Neuronal stem cell (in vitro differentiated cells): ENCODE measurements around the gene MMP17.
A peak's percentile ranks its signal among the peaks of the same experiment; 100 is the strongest.

ENCODE experiments used
- DNase-seq: peaks from one replicate; pipeline ENCODE4 v3.0.0-alpha.2; 2013; ENCODE audit warnings: low spot score
- H2AFZ ChIP-seq: one replicate; pipeline ENCODE4 v1.6.1; 2013; ENCODE audit warnings: mild to moderate bottlenecking, low read length, inconsistent platforms
- H2AK5ac ChIP-seq: 2 replicates; pipeline ENCODE4 v1.6.1; 2013; ENCODE audit warnings: low read depth, mild to moderate bottlenecking, inconsistent platforms, low read length, moderate library complexity, mixed read lengths
- H2BK120ac ChIP-seq: 2 replicates; pipeline ENCODE4 v1.6.1; 2013; ENCODE audit warnings: low read depth, mild to moderate bottlenecking, inconsistent platforms, low read length, moderate library complexity, mixed read lengths
- H2BK12ac ChIP-seq: one replicate; pipeline ENCODE4 v1.6.1; 2013; ENCODE audit warnings: low read length, inconsistent platforms
- H2BK15ac ChIP-seq: 2 replicates; pipeline ENCODE4 v1.6.1; 2013; ENCODE audit warnings: mild to moderate bottlenecking, low read length, inconsistent platforms, mixed read lengths
- H2BK5ac ChIP-seq: one replicate; pipeline ENCODE4 v1.6.1; 2013; ENCODE audit warnings: inconsistent platforms, mild to moderate bottlenecking, low read length, moderate library complexity
- H3K14ac ChIP-seq: one replicate; pipeline ENCODE4 v1.6.1; 2013; ENCODE audit warnings: low read length, inconsistent platforms
- H3K18ac ChIP-seq: 2 replicates; pipeline ENCODE4 v1.6.1; 2013; ENCODE audit warnings: low read length, inconsistent platforms
- H3K23ac ChIP-seq: 2 replicates; pipeline ENCODE4 v1.6.1; 2013; ENCODE audit warnings: low read depth, mild to moderate bottlenecking, mixed read lengths, low read length, inconsistent platforms; ENCODE audit not compliant: poor library complexity
- H3K27ac ChIP-seq: replicated peaks from 3 replicates; pipeline ENCODE4 v1.5.1; 2013; ENCODE audit warnings: low read length, inconsistent platforms
- H3K27me3 ChIP-seq, 3 experiments: 2 replicates each; pipeline ENCODE4 v1.6.1; 2013; ENCODE audit warnings: low read length in 3 of 3, mild to moderate bottlenecking in 2 of 3, inconsistent platforms in 1 of 3, low read depth in 1 of 3, mixed read lengths in 1 of 3, moderate library complexity in 1 of 3; ENCODE audit not compliant: control insufficient read depth in 3 of 3, insufficient read depth in 3 of 3
- H3K36me3 ChIP-seq, 2 donors: replicated peaks in 1 of 2; 2 replicates each; pipeline ENCODE4 v1.6.1; 2013; ENCODE audit warnings: low read length in 2 of 2; ENCODE audit not compliant: control insufficient read depth in 2 of 2, insufficient read depth in 2 of 2
- H3K4ac ChIP-seq: 2 replicates; pipeline ENCODE4 v1.6.1; 2013; ENCODE audit warnings: inconsistent platforms, mild to moderate bottlenecking, low read length, moderate library complexity
- H3K4me1 ChIP-seq, 2 donors: 1 replicate in 1 of 2; 2 replicates in 1 of 2; pipeline ENCODE4 v1.6.1; 2013; ENCODE audit warnings: low read length in 2 of 2, low read depth in 1 of 2; ENCODE audit not compliant: control insufficient read depth in 2 of 2, insufficient read depth in 1 of 2
- H3K4me2 ChIP-seq: one replicate; pipeline ENCODE4 v1.6.1; 2013; ENCODE audit warnings: mild to moderate bottlenecking, low read length, inconsistent platforms; ENCODE audit not compliant: insufficient read depth, poor library complexity, severe bottlenecking
- H3K4me3 ChIP-seq, 2 donors: 2 replicates each; pipeline ENCODE4 v1.5.1; 2013; ENCODE audit warnings: low read length in 2 of 2, mild to moderate bottlenecking in 2 of 2, inconsistent platforms in 1 of 2, moderate library complexity in 1 of 2
- H3K79me1 ChIP-seq: one replicate; pipeline ENCODE4 v1.6.1; 2013; ENCODE audit warnings: low read depth, mild to moderate bottlenecking, inconsistent platforms, low read length, moderate library complexity
- H3K9ac ChIP-seq: one replicate; pipeline ENCODE4 v1.6.1; 2013; ENCODE audit warnings: mild to moderate bottlenecking, low read depth, low read length, inconsistent platforms; ENCODE audit not compliant: poor library complexity
- H3K9me3 ChIP-seq, 2 donors: replicated peaks in 1 of 2; 2 replicates each; pipeline versions ENCODE3 to v1.6.1; 2013; ENCODE audit warnings: low read length in 2 of 2, mild to moderate bottlenecking in 2 of 2, inconsistent platforms in 1 of 2, low read depth in 1 of 2, mixed read lengths in 1 of 2, moderate library complexity in 1 of 2; ENCODE audit not compliant: control insufficient read depth in 2 of 2, insufficient read depth in 1 of 2
- H4K8ac ChIP-seq: one replicate; pipeline ENCODE4 v1.6.1; 2013; ENCODE audit warnings: low read depth, mild to moderate bottlenecking, inconsistent platforms, low read length, moderate library complexity
- H4K91ac ChIP-seq: one replicate; pipeline ENCODE4 v1.6.1; 2013; ENCODE audit warnings: low read length, low read depth, mild to moderate bottlenecking, inconsistent platforms; ENCODE audit not compliant: poor library complexity
- WGBS, 2 donors: extraction: QIAGEN DNeasy Blood & Tissue Kit; methylation state at CpG; one replicate each; pipeline ENCODE4 v1.1.7; 2013; ENCODE audit warnings: missing lambda C conversion rate in 2 of 2, mixed read lengths in 1 of 2; ENCODE audit not compliant: insufficient read length in 2 of 2, insufficient replicate concordance in 1 of 2; ENCODE audit errors: extremely low coverage in 2 of 2; 5-methylcytosine and 5-hydroxymethylcytosine counted together

The MMP17 gene

GRCh38 chr12:131841547-131841946 is 13.4 kb downstream of the MMP17 start:
- Histone ChIP-seq H4K8ac (no peak overlapping the region), H4K91ac (no peak overlapping the region), H3K79me1 (no peaks in the 10 kb centered on the region), H3K4me2 (no peak overlapping the region), H3K4me3 (no peak overlapping the region), H2BK120ac (no peak overlapping the region), H2AFZ (no peak overlapping the region), H2BK15ac (no peak overlapping the region), H3K23ac (no peak overlapping the region), H3K9me3 (no peaks in the 10 kb centered on the region), H3K36me3 (peaks cover 0 to 55% of the 10 kb centered on the region in 2 donors), H3K27me3 (no peaks in the 10 kb centered on the region), H2AK5ac (peak overlapping the region; percentile 18), H3K9ac (no peak overlapping the region), H3K4ac (no peak overlapping the region), H3K27ac (no peak overlapping the region), H3K4me1 (no peaks in the 10 kb centered on the region), H2BK5ac (no peak overlapping the region), H2BK12ac (no peak overlapping the region), H3K18ac (no peak overlapping the region), H3K14ac (no peak overlapping the region)
- no CpG with 5 or more reads among the region's 22 CpGs for WGBS, 2 donors
- no peak for DNase-seq

- no peaks in the 10 kb centered on the region for H3K4me1 ChIP-seq
- no peak overlapping the region for H3K9ac ChIP-seq
- no peak overlapping the region for H2AK5ac ChIP-seq
- no peak for DNase-seq
- no peak overlapping the region for H3K23ac ChIP-seq
- H3K4me2 ChIP-seq: no peak overlapping the region
- no peak overlapping the region for H2BK120ac ChIP-seq
- no peak overlapping the region for H2BK15ac ChIP-seq
- H3K14ac ChIP-seq: peak overlapping the region; percentile 38
- no peak overlapping the region for H3K27ac ChIP-seq
- H3K79me1 ChIP-seq: no peaks in the 10 kb centered on the region
- no peak overlapping the region for H3K4me3 ChIP-seq
- H2BK12ac ChIP-seq: no peak overlapping the region
- H3K36me3 ChIP-seq: peaks cover 0 to 59% of the 10 kb centered on the region in 2 donors
- H4K8ac ChIP-seq: no peak overlapping the region
- no peaks in the 10 kb centered on the region for H3K27me3 ChIP-seq
- H3K18ac ChIP-seq: no peak overlapping the region
- H3K9me3 ChIP-seq: no peaks in the 10 kb centered on the region
- H3K4ac ChIP-seq: no peak overlapping the region
- peak overlapping the region; percentile 1 for H2BK5ac ChIP-seq
- H4K91ac ChIP-seq: no peak overlapping the region
- H2AFZ ChIP-seq: no peak overlapping the region
- no CpG with 5 or more reads among the region's 15 CpGs for WGBS, 2 donors
Observed at GRCh38 chr12:131842169-131842568, 14.0 kb downstream of the MMP17 start.

DNA sequence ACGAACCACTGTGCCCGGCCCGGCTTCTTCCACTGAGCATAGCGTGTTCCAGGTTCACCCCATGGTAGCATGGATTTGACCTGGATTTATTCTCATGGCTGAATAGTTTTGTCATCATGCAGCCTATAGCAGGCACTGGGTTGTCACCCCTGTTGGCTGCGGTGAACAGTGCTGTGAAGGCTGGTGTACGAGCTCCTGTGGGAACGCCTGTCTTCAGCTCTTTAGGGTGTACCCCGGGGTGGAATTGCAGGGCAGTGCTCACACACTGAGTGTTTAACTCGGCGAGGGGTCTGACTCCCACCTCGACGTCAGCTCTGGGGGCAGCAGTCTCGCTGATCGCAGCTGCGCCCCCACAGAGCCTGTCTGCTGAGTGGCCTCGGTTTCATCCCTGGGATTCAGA is 15.3 kb downstream of the MMP17 start:
- H2BK15ac ChIP-seq: no peak overlapping the region
- H3K36me3 ChIP-seq: peaks cover 0 to 59% of the 10 kb centered on the region in 2 donors
- no peak overlapping the region for H2BK120ac ChIP-seq
- H3K27ac ChIP-seq: no peak overlapping the region
- no peak for DNase-seq
- H3K9ac ChIP-seq: no peak overlapping the region
- H4K8ac ChIP-seq: no peak overlapping the region
- H3K4me3 ChIP-seq: no peak overlapping the region
- H3K18ac ChIP-seq: peak overlapping the region; percentile 48
- H4K91ac ChIP-seq: no peak overlapping the region
- no peaks in the 10 kb centered on the region for H3K9me3 ChIP-seq
- no peak overlapping the region for H3K23ac ChIP-seq
- no peak overlapping the region for H2BK5ac ChIP-seq
- no peaks in the 10 kb centered on the region for H3K4me1 ChIP-seq
- H3K4ac ChIP-seq: no peak overlapping the region
- no CpG with 5 or more reads among the region's 16 CpGs for WGBS, 2 donors
- no peaks in the 10 kb centered on the region for H3K27me3 ChIP-seq
- H3K79me1 ChIP-seq: no peaks in the 10 kb centered on the region
- H3K4me2 ChIP-seq: no peak overlapping the region
- H3K14ac ChIP-seq: no peak overlapping the region
- H2AFZ ChIP-seq: no peak overlapping the region
- H2AK5ac ChIP-seq: no peak overlapping the region
- H2BK12ac ChIP-seq: no peak overlapping the region

- no peak overlapping the region for H3K9ac ChIP-seq
- no peak overlapping the region for H2BK12ac ChIP-seq
- no peak for DNase-seq
- no peak overlapping the region for H3K4ac ChIP-seq
- no peak overlapping the region for H2AK5ac ChIP-seq
- no peaks in the 10 kb centered on the region for H3K4me1 ChIP-seq
- H3K4me3 ChIP-seq: no peak overlapping the region
- H4K8ac ChIP-seq: no peak overlapping the region
- no peaks in the 10 kb centered on the region for H3K9me3 ChIP-seq
- H2BK120ac ChIP-seq: no peak overlapping the region
- H3K14ac ChIP-seq: no peak overlapping the region
- no peak overlapping the region for H3K27ac ChIP-seq
- H3K18ac ChIP-seq: peak overlapping the region; percentile 5
- H3K36me3 ChIP-seq: peaks cover 0 to 59% of the 10 kb centered on the region in 2 donors
- no peaks in the 10 kb centered on the region for H3K27me3 ChIP-seq
- WGBS, 2 donors: no CpG with 5 or more reads among the region's 11 CpGs
- H2AFZ ChIP-seq: no peak overlapping the region
- no peak overlapping the region for H3K4me2 ChIP-seq
- H4K91ac ChIP-seq: no peak overlapping the region
- H2BK5ac ChIP-seq: no peak overlapping the region
- H3K23ac ChIP-seq: no peak overlapping the region
- H3K79me1 ChIP-seq: no peaks in the 10 kb centered on the region
- no peak overlapping the region for H2BK15ac ChIP-seq
Observed at GRCh38 chr12:131844140-131844539, 15.9 kb downstream of the MMP17 start.
